ENCODE measurements around the gene SIAH3.
A peak's percentile ranks its signal among the peaks of the same experiment; 100 is the strongest.

SIAH3 gene

DNA sequence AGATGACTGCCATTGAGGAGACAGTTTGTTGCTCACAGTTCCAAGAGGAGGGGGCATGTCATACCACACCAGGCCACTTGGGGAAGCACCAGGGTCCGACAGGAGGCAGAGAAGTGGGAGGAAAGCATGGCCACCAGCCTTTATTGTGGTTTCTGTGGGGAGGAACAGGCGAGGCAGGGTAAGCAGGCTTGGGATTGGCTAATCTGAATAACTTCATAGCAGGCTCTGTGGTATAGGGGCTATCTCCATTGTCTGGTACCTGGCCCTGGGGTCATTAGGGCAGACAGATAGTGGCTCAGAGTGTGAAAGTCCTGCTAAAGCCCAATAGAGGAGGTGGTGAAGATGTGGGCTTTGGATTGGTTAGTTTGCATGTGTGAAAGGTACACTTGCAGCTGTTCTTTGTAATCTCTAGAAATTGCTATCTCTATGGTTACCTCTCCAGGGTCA lies 114.0 kb downstream of the SIAH3 start:
- DNase-seq (ENCODE audit: low spot score) = no peak

DNA sequence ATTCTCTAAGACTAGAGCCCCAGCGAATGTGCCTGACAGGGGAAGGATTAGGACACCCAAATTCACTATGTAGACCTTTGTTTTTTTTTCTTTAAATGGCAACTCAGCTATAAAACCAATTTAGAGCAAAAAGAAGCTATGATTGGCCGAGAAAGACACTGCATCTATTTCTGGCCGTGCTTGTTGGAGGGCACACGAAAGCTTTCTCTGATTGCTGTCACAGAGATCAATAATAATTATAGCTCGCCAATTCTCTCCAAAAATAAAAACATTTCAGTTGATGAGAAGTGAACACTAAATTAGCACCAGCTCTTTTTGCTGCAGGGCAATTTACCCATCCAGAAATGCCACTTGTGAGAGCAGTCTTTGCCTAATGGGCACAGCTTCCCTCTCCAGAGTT lies 118.2 kb downstream of the SIAH3 start:
- DNase-seq (ENCODE audit: low spot score) = no peak

DNA sequence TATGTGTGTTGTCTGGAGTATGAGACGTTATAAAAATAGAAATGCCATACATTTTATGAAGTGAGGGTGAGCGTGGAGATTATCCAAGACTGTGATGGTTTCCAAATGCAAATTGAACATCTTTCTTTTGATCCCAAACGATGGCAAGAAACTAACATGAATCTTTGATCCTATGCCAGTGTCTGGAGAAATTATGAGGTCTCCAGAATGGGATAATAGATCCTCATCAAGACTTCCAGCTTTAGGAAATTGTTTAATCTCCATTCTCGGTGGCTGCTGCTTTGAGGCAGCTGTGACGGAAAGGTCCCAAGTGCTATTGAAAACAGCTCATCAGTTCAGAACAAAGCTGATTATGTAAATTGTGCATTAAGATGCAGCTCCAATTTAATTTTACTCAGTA lies 118.6 kb downstream of the SIAH3 start:
- no peak for DNase-seq (ENCODE audit: low spot score)

DNA sequence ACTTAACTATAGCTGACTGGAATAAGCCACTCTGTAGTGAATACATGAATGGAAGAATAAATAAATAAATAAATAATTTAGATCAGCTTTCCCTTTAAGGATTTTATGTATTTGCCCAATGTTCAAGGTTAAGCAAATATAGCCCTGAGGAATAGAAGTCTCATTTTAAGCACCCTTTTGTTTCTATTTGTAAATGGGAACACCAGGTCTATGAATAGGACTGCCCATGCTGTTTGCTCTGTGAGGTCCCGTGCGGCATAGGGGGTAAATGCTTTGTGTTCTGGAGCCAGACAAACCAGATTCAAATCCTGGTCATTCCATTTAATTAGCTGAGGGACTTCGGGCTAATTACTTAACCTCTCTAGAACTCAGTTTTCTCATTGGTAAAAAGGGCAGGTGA lies 120.1 kb downstream of the SIAH3 start:
- no peak for DNase-seq (ENCODE audit: low spot score)

DNA sequence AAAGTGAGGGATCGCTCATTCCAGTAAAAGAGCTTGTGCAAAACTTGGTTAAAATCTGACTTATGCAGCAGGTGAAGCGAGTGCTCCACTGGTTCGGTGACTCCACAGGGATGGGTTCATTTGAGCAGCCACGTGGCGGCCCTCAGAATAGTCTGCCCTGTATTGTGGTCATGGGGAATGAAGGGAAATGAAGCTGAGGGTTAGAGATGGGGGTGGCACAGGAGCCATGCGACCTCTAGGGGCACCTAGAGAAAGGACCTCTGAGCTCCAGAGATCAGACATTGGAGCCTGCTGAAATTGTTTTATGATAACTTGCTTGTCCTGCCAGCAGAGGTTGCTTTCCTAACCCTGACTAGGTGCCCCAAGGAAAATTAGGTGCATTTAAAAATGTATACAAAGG lies 122.8 kb downstream of the SIAH3 start:
- DNase-seq (ENCODE audit: low spot score) = peak; percentile 12

Measured in kidney capillary endothelial cell (primary cell).